ENCODE measurements around the gene PTPN2. TPM values are rescaled to one million over a fixed set of nuclear protein-coding genes. Genes with fewer than 3 reads are reported as not detected.

The PTPN2 gene
- total and polyA plus RNA-seq, 2 experiments from 2014 or later, result 49.9 to 65.5 TPM

DNA sequence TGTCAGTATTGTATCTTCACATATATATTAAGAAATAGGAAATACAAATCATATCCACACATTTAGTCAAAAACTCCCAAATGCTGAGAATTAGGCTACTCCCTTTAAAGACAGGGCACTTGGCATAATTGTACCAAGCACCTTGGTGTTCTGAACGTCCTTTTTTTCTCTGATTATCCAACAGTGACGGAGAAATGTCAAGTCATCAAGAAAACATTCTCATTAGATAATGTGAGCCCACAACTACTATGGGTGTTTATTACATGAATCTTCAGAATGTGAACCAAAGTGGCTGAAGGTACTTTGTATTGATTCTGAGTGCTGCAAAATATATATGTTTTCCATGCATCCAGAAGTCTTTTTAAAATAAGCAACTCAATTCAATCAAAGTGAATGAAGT lies 97.4 kb downstream of the PTPN2 start (continued):
- TF ChIP-seq ZNF462 (CRISPR knock-in tag; IDR thresholded peaks at IDR 0.05), result no peak
- no peak for TF ChIP-seq STAT1 (IDR thresholded peaks at IDR 0.05; ENCODE audit: unreplicated experiment)
- TF ChIP-seq, protein P1, sequence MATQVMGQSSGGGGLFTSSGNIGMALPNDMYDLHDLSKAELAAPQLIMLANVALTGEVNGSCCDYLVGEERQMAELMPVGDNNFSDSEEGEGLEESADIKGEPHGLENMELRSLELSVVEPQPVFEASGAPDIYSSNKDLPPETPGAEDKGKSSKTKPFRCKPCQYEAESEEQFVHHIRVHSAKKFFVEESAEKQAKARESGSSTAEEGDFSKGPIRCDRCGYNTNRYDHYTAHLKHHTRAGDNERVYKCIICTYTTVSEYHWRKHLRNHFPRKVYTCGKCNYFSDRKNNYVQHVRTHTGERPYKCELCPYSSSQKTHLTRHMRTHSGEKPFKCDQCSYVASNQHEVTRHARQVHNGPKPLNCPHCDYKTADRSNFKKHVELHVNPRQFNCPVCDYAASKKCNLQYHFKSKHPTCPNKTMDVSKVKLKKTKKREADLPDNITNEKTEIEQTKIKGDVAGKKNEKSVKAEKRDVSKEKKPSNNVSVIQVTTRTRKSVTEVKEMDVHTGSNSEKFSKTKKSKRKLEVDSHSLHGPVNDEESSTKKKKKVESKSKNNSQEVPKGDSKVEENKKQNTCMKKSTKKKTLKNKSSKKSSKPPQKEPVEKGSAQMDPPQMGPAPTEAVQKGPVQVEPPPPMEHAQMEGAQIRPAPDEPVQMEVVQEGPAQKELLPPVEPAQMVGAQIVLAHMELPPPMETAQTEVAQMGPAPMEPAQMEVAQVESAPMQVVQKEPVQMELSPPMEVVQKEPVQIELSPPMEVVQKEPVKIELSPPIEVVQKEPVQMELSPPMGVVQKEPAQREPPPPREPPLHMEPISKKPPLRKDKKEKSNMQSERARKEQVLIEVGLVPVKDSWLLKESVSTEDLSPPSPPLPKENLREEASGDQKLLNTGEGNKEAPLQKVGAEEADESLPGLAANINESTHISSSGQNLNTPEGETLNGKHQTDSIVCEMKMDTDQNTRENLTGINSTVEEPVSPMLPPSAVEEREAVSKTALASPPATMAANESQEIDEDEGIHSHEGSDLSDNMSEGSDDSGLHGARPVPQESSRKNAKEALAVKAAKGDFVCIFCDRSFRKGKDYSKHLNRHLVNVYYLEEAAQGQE (IDR thresholded peaks at IDR 0.05; ENCODE audit: unreplicated experiment), result no peak

DNA sequence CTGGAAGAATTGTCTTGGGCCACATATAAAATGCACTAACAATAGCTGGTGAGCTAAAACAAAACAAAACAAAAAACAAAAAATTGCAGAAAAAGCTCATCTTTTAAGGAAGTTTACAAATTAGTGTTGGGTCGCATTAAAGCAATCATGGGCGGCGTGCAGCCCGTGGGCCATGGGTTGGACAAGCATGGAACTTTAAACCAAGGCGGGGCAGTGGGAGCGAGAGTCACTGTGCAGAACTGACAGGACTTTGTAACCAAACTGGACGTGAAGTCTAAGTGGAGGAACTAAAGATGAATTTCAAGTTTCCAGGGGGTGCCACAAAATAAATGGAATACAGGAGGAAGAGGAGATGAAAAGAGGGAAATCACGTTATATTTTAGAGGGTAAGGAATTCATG lies 100.5 kb downstream of the PTPN2 start:
- Histone ChIP-seq H3K79me2 (replicated peaks; ENCODE audit: insufficient read depth) (no peaks in the 10 kb centered on the region), H4K20me1 (replicated peaks; ENCODE audit: insufficient read depth) (no peaks in the 10 kb centered on the region; the same call in 1 of the 2 replicates), H3K27ac (ENCODE audit: low read depth) (no peak overlapping the region), H3K9me2 (ENCODE audit: insufficient read depth) (no peaks in the 10 kb centered on the region), H3K4me3 (no peak overlapping the region), H3F3A (replicated peaks; ENCODE audit: low read depth) (no peaks in the 10 kb centered on the region), H3K4me1 (ENCODE audit: insufficient read depth) (no peaks in the 10 kb centered on the region), H3K36me3 (ENCODE audit: insufficient read depth) (no peaks in the 10 kb centered on the region), H2AFZ (no peak overlapping the region), H3K27me3 (ENCODE audit: insufficient read depth) (peaks cover 16% of the 10 kb centered on the region), H3K4me2 (no peak overlapping the region)
- no peak for TF ChIP-seq EZH2 (IDR thresholded peaks at IDR 0.05; ENCODE audit: low read depth, unreplicated experiment)
- TF ChIP-seq STAT1 (IDR thresholded peaks at IDR 0.05; ENCODE audit: unreplicated experiment), result no peak
- no peak for TF ChIP-seq CTCF (conservative IDR thresholded peaks at IDR 0.05; ENCODE audit: low read depth in 2 of 2)
- no peak for TF ChIP-seq ETS1 (IDR thresholded peaks at IDR 0.05)
- no peak for TF ChIP-seq JUNB (IDR thresholded peaks at IDR 0.05; ENCODE audit: unreplicated experiment)
- no peak for TF ChIP-seq EZH2phosphoT487 (IDR thresholded peaks at IDR 0.05; ENCODE audit: unreplicated experiment)
- TF ChIP-seq POLR2AphosphoS5 (IDR thresholded peaks at IDR 0.05; ENCODE audit: low read depth), result no peak
- H3K36me3 Mint-ChIP-seq (ENCODE audit: low read depth), result no peaks in the 10 kb centered on the region; the same call in 2 of the 3 replicates
- no peak overlapping the region for H3K4me3 Mint-ChIP-seq
- H3K9me3 Mint-ChIP-seq, result no peaks in the 10 kb centered on the region
- ATAC-seq (no peak), DNase-seq (ENCODE audit: low spot score) (no peak)
- peaks cover 4% of the 10 kb centered on the region for H3K27me3 Mint-ChIP-seq (ENCODE audit: insufficient read depth, low read depth, poor library complexity)
- H3K27ac Mint-ChIP-seq, result no peak overlapping the region
- no peaks in the 10 kb centered on the region for H3K4me1 Mint-ChIP-seq

Data from GM23338 (cell line).